GM21360 (cell line): ENCODE data around the gene GALNT12.

Experiments used
- ATAC-seq: cut with Tn5 transposase; IDR thresholded peaks from one replicate; pipeline ENCODE4 v1.9.1; 2021; ENCODE audit warnings: mild to moderate bottlenecking, moderate library complexity; ENCODE audit not compliant: unreplicated experiment

Gene GALNT12

GRCh38 chr9:98807070-98807813 lies at the start of gene GALNT12:
TSS of gene GALNT12 (plus strand) at chr9:98807670. CDS start at chr9:98807699, 29 bp downstream.
- ATAC-seq, result no peak

GRCh38 chr9:98760231-98760630 lies 47.2 kb upstream of the GALNT12 start:
- no peak for ATAC-seq

- ATAC-seq, result no peak
These were observed 43.3 kb upstream of the GALNT12 start for GRCh38 chr9:98763986-98764745.

- ATAC-seq, result no peak
These were observed 42.2 kb upstream of the GALNT12 start for GRCh38 chr9:98765256-98765655.

- no peak for ATAC-seq
These were observed 40.9 kb upstream of the GALNT12 start for GRCh38 chr9:98766586-98766985.

GRCh38 chr9:98767196-98767595 lies 40.3 kb upstream of the GALNT12 start:
- ATAC-seq, result no peak

- ATAC-seq, result no peak
These were observed 39.6 kb upstream of the GALNT12 start for GRCh38 chr9:98767915-98768314.

GRCh38 chr9:98768344-98768743 lies 39.1 kb upstream of the GALNT12 start:
- ATAC-seq, result no peak

- ATAC-seq, result no peak
These were observed 36.8 kb upstream of the GALNT12 start for GRCh38 chr9:98770717-98771116.

GRCh38 chr9:98771209-98771874 lies 36.1 kb upstream of the GALNT12 start:
- no peak for ATAC-seq

- no peak for ATAC-seq
These were observed 34.9 kb upstream of the GALNT12 start for GRCh38 chr9:98772364-98773155.

- no peak for ATAC-seq
These were observed 33.7 kb upstream of the GALNT12 start for GRCh38 chr9:98773721-98774120.

- ATAC-seq, result no peak
These were observed 32.7 kb upstream of the GALNT12 start for GRCh38 chr9:98774746-98775145.

- ATAC-seq, result no peak
These were observed 31.5 kb upstream of the GALNT12 start for GRCh38 chr9:98775831-98776441.

- ATAC-seq, result no peak
These were observed 29.9 kb upstream of the GALNT12 start for GRCh38 chr9:98777618-98778017.

GRCh38 chr9:98778251-98778650 lies 29.2 kb upstream of the GALNT12 start:
- ATAC-seq, result no peak

- no peak for ATAC-seq
These were observed 28.5 kb upstream of the GALNT12 start for GRCh38 chr9:98778711-98779530.

GRCh38 chr9:98780059-98780749 lies 27.3 kb upstream of the GALNT12 start:
- no peak for ATAC-seq
